Adrenal gland (tissue), 12 donors: Measurements from ENCODE around the gene CARS2. TPM values are rescaled to one million over a fixed set of nuclear protein-coding genes. Genes with fewer than 3 reads are reported as not detected.

Source experiments
- DNase-seq, 7 donors: peaks; one replicate each; pipeline ENCODE4 v3.0.0-alpha.2; 2019 to 2020
- H3K27ac ChIP-seq, 5 donors: fragments of 200-600 bp; sonication (generic) in 4 of 5; 1 replicate in 3 of 5; 2 replicates in 2 of 5; pipeline versions ENCODE4 v1.5.1 to v1.8.0; 2016 to 2020; ENCODE audit warnings: mild to moderate bottlenecking in 1 of 5
- H3K27me3 ChIP-seq: fragments of 200-600 bp; 2 replicates; pipeline ENCODE4 v1.8.0; 2021
- H3K36me3 ChIP-seq, 2 donors: fragments of 200-600 bp; replicated peaks in 1 of 2; 1 replicate in 1 of 2; 2 replicates in 1 of 2; pipeline versions ENCODE4 v1.5.1 to v1.8.0; 2018 to 2022
- H3K4me1 ChIP-seq, 2 donors: fragments of 200-600 bp; replicated peaks in 1 of 2; 1 replicate in 1 of 2; 2 replicates in 1 of 2; pipeline versions ENCODE4 v1.5.1 to v1.8.0; 2018 to 2021
- H3K4me3 ChIP-seq, 4 donors: fragments of 200-600 bp; sonication (generic) in 3 of 4; one replicate each; pipeline ENCODE4 v1.5.1; 2016 to 2018
- H3K9me3 ChIP-seq, 3 donors: fragments of 200-600 bp; sonication (generic) in 1 of 3; replicated peaks in 1 of 3; 1 replicate in 2 of 3; 2 replicates in 1 of 3; pipeline versions ENCODE4 v1.5.1 to v1.8.0; 2016 to 2021
- CTCF ChIP-seq, 6 experiments: fragments of 450-650 bp in 4 of 6; fragments of 200-600 bp in 2 of 6; sonication (generic) in 1 of 6; IDR thresholded peaks; 1 replicate in 5 of 6; 2 replicates in 1 of 6; pipeline versions ENCODE4 v1.5.1 to v1.8.0; 2016 to 2021; ENCODE audit warnings: antibody characterized with exemption in 6 of 6, mild to moderate bottlenecking in 2 of 6, moderate library complexity in 1 of 6
- POLR2A ChIP-seq, 2 donors: fragments of 450-650 bp; IDR thresholded peaks; one replicate each; pipeline ENCODE4 v1.6.1; 2017; ENCODE audit warnings: antibody characterized with exemption in 2 of 2, mild to moderate bottlenecking in 2 of 2, moderate library complexity in 1 of 2
- whole genome bisulfite sequencing, 4 donors: extraction: QIAGEN DNeasy Blood & Tissue Kit in 2 of 4; methylation state at CpG; one replicate each; pipeline versions ENCODE4 v1.1.5 to v1.1.7; 2013 to 2017; 5-methylcytosine and 5-hydroxymethylcytosine counted together
- intact Hi-C, 2 donors: fragments of 100-400 bp; cut with DNase I; formaldehyde crosslinking; loops; one replicate each; pipeline versions ENCODE4 v1.14.1 to v1.15.0; 2022 to 2023
- polyA plus RNA-seq, 3 donors: library from polyadenylated mRNA; stranded (reverse); fragments of 200-250 nt in 2 of 3; fragments of 350-450 nt in 1 of 3; fragmentation: Illumina TruSeq in 1 of 3; extraction: RNeasy Lipid Tissue Mini Kit (QIAGEN cat#74804) in 1 of 3; gene quantifications; one replicate each; pipeline ENCODE4 v1.2.3, GENCODE V29; 2013 to 2014
- total RNA-seq, 9 donors: library from RNA; depleted of rRNA in 4 of 9; stranded (reverse); fragments of >200 nt in 4 of 9; fragments of 120-200 nt in 1 of 9; fragmentation: NEBNext Ultra II Directional in 1 of 9; extraction: Animal tissue kit (Norgen Biotek cat#: 25700) in 1 of 9; gene quantifications; one replicate each; pipeline versions ENCODE4 v1.1.0 to v1.2.4, GENCODE V29; 2013 to 2023
- donor health status: healthy with polysubstance abuse.
- donor health status: Bipolar disorder and iron deficiency.
- donor health status: DM: yes; HTN: yes; CAD: no.
- donor health status: DM: no; HTN: no; CAD: no.
- donor health status: DM: no; HTN: no; CAD: no.
- donor health status: DM: yes; HTN: yes; CAD: no.

The CARS2 gene
- total and polyA plus RNA-seq, 12 donors, result 38.5 to 254 (median 59.9) TPM

DNA sequence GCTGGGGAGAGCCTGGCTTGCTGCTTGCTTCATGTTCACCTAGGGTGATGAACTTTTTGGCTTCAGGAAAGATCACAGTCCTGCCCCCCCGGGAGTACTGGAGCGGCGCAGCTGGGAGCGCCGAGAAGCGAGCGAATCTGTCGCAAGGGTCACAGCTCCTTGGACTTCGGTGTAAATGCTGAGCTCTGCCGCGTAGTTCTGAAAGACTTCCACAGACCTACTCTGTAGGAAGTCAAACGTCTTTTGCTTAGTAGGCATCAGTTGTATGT is 10.3 kb upstream of the CARS2 start:
- no peak for TF ChIP-seq CTCF (IDR thresholded peaks at IDR 0.05)
- TF ChIP-seq POLR2A (IDR thresholded peaks at IDR 0.05), result no peak
- H3K27me3 ChIP-seq, result no peaks in the 10 kb centered on the region
- 0 to 1% (median 0%) methylated on average over 6 to 12 of the region's 12 CpGs for WGBS, 4 donors
- intact Hi-C loops, result loop anchor here in 1 of 2 donors (10.0 kb wide), 2 partner anchors 109 to 199 kb away; partner anchors contain the start of gene ANKRD10
- peaks cover 5 to 26% of the 10 kb centered on the region in 2 donors for H3K4me1 ChIP-seq
- H3K27ac ChIP-seq, result peak overlapping the region; percentile 91 to 100 (median 95)
- H3K36me3 ChIP-seq, result no peaks in the 10 kb centered on the region
- DNase-seq, result peak in 4 of 7 donors; percentile 58 to 76 (median 70)
- H3K4me3 ChIP-seq, result peak overlapping the region in 3 of 4 donors; percentile 76 to 87 (median 80)
- H3K9me3 ChIP-seq, result no peaks in the 10 kb centered on the region

GRCh38 chr13:110715395-110716246 is 9.7 kb upstream of the CARS2 start:
- TF ChIP-seq CTCF (IDR thresholded peaks at IDR 0.05) (peak in 2 of 6 experiments; percentile 25 to 38), POLR2A (IDR thresholded peaks at IDR 0.05) (peak; percentile 50 to 83)
- no peaks in the 10 kb centered on the region for H3K36me3 ChIP-seq
- peaks cover 6 to 30% of the 10 kb centered on the region in 2 donors for H3K4me1 ChIP-seq
- intact Hi-C loops, result loop anchor here in 1 of 2 donors (10.0 kb wide), 2 partner anchors 109 to 199 kb away; partner anchors contain the start of gene ANKRD10
- DNase-seq, result peak; percentile 97 to 100 (median 99)
- peak overlapping the region; percentile 76 to 87 (median 82) for H3K4me3 ChIP-seq
- no peaks in the 10 kb centered on the region for H3K27me3 ChIP-seq
- peak overlapping the region; percentile 95 to 100 (median 99) for H3K27ac ChIP-seq
- 0 to 1% (median 1%) methylated on average over 20 to 74 of the region's 74 CpGs for WGBS, 4 donors
- no peaks in the 10 kb centered on the region for H3K9me3 ChIP-seq

DNA sequence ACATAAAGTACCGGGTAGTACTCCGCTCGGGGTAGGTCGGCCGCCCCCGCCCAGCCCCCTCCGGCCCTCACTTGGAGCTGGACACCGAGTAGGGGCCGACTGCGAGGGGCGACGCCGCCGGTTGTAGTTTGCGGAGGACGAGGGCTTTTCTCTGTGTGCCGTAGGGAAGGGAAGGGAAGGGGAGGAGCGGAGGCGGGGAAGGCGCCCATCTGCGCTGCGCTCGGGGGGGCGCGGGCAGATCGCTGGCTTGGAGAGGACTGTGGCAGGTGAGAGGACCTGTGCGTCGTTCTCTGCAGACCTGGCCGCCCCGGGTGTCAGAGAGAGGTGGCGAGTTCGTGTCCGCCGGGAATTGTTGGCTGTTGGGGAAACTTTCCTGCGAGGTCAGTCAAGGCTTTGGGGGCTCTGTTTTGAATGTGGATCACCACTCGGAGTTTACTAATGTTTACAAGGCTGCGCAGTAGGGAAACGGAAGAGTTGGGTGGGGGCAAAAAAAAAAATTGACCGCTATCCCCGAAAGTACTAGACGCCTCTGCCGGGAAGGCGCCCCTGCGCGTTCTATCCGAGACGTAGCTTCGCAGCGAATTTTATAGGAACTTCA is 9.0 kb upstream of the CARS2 start:
- 0% methylated on average over 34 to 49 of the region's 49 CpGs for WGBS, 4 donors
- intact Hi-C loops, result loop anchor here in 1 of 2 donors (10.0 kb wide), 2 partner anchors 110 to 200 kb away; partner anchors contain the start of gene ANKRD10
- peaks cover 6 to 30% of the 10 kb centered on the region in 2 donors for H3K4me1 ChIP-seq
- DNase-seq, result peak; percentile 55 to 80 (median 65)
- H3K4me3 ChIP-seq, result peak overlapping the region; percentile 56 to 92 (median 84)
- H3K36me3 ChIP-seq, result no peaks in the 10 kb centered on the region
- peak in 2 of 6 experiments; percentile 5 to 15 for TF ChIP-seq CTCF (IDR thresholded peaks at IDR 0.05)
- peak; percentile 100 for TF ChIP-seq POLR2A (IDR thresholded peaks at IDR 0.05)
- H3K27ac ChIP-seq, result peak overlapping the region; percentile 91 to 100 (median 99)
- no peaks in the 10 kb centered on the region for H3K27me3 ChIP-seq
- H3K9me3 ChIP-seq, result no peaks in the 10 kb centered on the region
